ENCODE data around the gene KLF3. TPM values are rescaled to one million over a fixed set of nuclear protein-coding genes. Genes with fewer than 3 reads are reported as not detected.
A peak's percentile ranks its signal among the peaks of the same experiment; 100 is the strongest.

KLF3 gene
- total RNA-seq, 4 donors from 2014 or later: 169 to 240 (median 223) TPM

DNA sequence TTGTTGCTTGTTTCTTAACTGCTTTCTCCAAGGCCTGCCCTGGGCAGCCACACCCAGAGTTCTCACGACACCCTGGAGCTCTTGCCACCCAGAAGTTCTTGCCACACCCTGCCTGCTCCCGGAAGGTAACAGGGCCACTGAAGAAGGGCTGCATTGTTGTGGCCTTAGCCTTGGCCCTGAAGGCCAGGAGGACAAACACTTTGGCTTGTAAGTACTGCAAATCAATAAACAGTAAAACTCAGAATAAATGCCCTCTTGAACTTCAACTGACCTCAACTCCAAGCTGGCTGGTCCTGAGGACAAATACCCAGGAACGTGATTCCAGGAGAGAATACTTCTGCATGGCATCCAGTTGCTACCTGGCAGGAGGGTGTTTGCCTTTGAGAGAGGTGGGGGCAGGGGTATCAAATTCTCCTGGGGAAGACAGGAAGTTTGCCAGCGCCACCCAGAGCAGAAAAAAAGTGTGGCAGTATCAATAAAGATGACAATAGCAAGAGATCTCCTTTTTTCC, 64.7 kb downstream of the KLF3 start:
- no peak for DNase-seq (ENCODE audit: low spot score in 2 of 2)
- H3K27ac ChIP-seq: no peak overlapping the region

DNA sequence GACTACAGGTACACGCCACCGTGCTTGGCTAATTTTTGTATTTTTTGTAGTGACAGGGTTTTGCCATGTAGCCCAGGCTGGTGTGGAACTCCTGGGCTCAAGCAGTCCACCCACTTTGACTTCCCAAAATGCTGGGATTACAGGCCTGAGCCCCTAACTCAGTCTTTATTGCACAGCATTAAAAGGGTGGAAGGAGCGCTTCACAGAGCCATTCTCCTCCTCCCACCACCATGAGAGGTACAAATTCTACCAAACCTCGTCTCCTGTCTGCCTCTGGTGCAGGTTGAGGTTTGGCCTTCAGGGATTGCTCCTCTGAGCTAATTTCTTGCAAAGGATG, 66.5 kb downstream of the KLF3 start:
- DNase-seq (ENCODE audit: low spot score in 2 of 2): no peak
- TF ChIP-seq CTCF (IDR thresholded peaks at IDR 0.05): no peak
- H3K4me1 ChIP-seq: peaks cover 17% of the 10 kb centered on the region
- no peaks in the 10 kb centered on the region for H3K9me3 ChIP-seq
- no peaks in the 10 kb centered on the region for H3K27me3 ChIP-seq
- H3K4me3 ChIP-seq: no peak overlapping the region
- 94% methylated on average over 4 of the region's 4 CpGs for WGBS
- H3K27ac ChIP-seq: no peak overlapping the region
- no peaks in the 10 kb centered on the region for H3K36me3 ChIP-seq

More for the DNA sequence above, 64.7 kb downstream of the KLF3 start:
- H3K27me3 ChIP-seq: no peaks in the 10 kb centered on the region
- H3K4me1 ChIP-seq: peaks cover 21% of the 10 kb centered on the region
- no peaks in the 10 kb centered on the region for H3K9me3 ChIP-seq
- WGBS: 69% methylated on average over 4 of the region's 4 CpGs
- H3K4me3 ChIP-seq: no peak overlapping the region
- TF ChIP-seq POLR2A (IDR thresholded peaks at IDR 0.05) (no peak), POLR2AphosphoS5 (IDR thresholded peaks at IDR 0.05) (no peak), CTCF (IDR thresholded peaks at IDR 0.05) (no peak), EP300 (IDR thresholded peaks at IDR 0.05) (no peak)
- H3K36me3 ChIP-seq: no peaks in the 10 kb centered on the region

- no peaks in the 10 kb centered on the region for H3K27me3 ChIP-seq
- no peaks in the 10 kb centered on the region for H3K9me3 ChIP-seq
- H3K4me1 ChIP-seq: peaks cover 17% of the 10 kb centered on the region
- no peak overlapping the region for H3K27ac ChIP-seq
- TF ChIP-seq POLR2A (IDR thresholded peaks at IDR 0.05) (no peak), EP300 (IDR thresholded peaks at IDR 0.05) (no peak), POLR2AphosphoS5 (IDR thresholded peaks at IDR 0.05) (no peak), CTCF (IDR thresholded peaks at IDR 0.05) (peak; percentile 90 to 92)
- H3K4me3 ChIP-seq: no peak overlapping the region
- DNase-seq (ENCODE audit: low spot score in 2 of 2): peak; percentile 88 to 90
- H3K36me3 ChIP-seq: no peaks in the 10 kb centered on the region
- WGBS: 43% methylated on average over 20 of the region's 23 CpGs
Measured at GRCh38 chr4:38730830-38731646, 67.0 kb downstream of the KLF3 start.

DNA sequence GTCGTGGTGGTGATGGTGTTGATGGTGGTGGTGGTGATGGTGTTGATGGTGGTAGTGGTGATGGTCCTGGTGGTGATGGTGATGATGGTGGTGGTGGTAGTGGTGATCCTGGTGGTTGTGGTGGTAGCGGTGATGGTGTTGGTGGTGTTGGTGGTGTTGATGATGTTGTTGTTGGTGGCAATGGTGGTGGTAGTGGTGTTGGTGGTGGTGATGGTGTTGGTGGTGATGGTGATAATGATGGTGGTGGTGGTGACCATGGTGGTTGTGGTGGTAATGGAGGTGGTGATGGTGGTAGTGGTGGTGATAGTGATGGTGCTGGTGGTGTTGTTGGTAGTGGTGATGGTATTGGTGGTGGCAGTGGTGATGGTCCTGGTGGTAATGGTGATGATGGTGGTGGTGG, 69.7 kb downstream of the KLF3 start:
- no peaks in the 10 kb centered on the region for H3K36me3 ChIP-seq
- no peaks in the 10 kb centered on the region for H3K27me3 ChIP-seq
- no peak overlapping the region for H3K27ac ChIP-seq
- no peaks in the 10 kb centered on the region for H3K9me3 ChIP-seq
- no peak for DNase-seq (ENCODE audit: low spot score in 2 of 2)
- no peak overlapping the region for H3K4me3 ChIP-seq
- TF ChIP-seq EP300 (IDR thresholded peaks at IDR 0.05): no peak
- H3K4me1 ChIP-seq: peaks cover 12% of the 10 kb centered on the region
- 96% methylated on average over 2 of the region's 2 CpGs for WGBS

- TF ChIP-seq CTCF (IDR thresholded peaks at IDR 0.05) (no peak), POLR2A (IDR thresholded peaks at IDR 0.05) (no peak), POLR2AphosphoS5 (IDR thresholded peaks at IDR 0.05) (no peak), EP300 (IDR thresholded peaks at IDR 0.05) (no peak)
- H3K4me1 ChIP-seq: peaks cover 10% of the 10 kb centered on the region
- WGBS: 79% methylated on average over 5 of the region's 5 CpGs
- no peak overlapping the region for H3K27ac ChIP-seq
- H3K27me3 ChIP-seq: no peaks in the 10 kb centered on the region
- no peaks in the 10 kb centered on the region for H3K36me3 ChIP-seq
- no peak overlapping the region for H3K4me3 ChIP-seq
- H3K9me3 ChIP-seq: no peaks in the 10 kb centered on the region
- DNase-seq (ENCODE audit: low spot score in 2 of 2): no peak
Measured at GRCh38 chr4:38734446-38734845, 70.4 kb downstream of the KLF3 start.
